Measurements from ENCODE around the gene VENTX.

The VENTX gene

DNA sequence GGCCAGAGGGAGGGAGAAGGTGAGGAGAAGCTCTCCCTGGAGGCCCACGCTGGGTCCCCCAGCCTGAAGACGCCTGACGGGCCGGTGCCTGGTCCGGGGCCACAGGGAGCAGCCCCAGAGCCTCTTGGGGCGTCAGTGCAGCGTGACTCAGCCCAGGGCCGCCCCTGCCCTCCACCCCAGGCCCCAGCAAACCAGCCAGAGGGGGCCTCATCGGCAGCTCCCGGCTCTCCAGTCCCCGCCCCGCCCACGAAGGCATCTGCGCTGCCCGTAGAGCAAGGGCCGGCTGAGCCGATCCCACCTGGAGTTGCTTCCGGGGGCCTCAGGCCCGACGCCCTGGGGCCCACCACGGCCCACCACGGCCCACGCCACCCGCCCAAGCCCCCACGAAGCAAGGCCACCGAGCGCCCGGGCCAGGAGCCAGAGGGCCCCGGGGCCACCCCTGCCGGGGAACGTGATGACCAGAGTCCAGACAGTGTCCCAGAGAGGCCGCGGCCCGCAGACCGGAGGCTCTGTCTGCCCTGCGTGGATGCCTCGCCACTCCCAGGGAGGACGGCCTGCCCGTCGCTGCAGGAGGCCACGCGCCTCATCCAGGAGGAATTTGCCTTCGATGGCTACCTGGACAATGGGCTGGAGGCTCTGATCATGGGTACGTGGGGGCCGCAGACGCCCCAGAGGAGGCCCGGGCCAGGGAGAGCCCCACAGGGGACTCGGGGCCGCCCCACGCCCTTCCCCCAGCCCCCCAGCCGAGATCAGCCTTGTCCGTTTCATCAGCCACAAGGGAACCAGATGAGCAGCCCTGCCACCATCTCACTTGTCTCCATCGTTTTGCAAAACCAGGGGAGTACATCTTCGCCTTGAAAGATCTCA lies 38.8 kb upstream of the VENTX start:
- no peak for FAIRE-seq
- TF ChIP-seq, protein P1, sequence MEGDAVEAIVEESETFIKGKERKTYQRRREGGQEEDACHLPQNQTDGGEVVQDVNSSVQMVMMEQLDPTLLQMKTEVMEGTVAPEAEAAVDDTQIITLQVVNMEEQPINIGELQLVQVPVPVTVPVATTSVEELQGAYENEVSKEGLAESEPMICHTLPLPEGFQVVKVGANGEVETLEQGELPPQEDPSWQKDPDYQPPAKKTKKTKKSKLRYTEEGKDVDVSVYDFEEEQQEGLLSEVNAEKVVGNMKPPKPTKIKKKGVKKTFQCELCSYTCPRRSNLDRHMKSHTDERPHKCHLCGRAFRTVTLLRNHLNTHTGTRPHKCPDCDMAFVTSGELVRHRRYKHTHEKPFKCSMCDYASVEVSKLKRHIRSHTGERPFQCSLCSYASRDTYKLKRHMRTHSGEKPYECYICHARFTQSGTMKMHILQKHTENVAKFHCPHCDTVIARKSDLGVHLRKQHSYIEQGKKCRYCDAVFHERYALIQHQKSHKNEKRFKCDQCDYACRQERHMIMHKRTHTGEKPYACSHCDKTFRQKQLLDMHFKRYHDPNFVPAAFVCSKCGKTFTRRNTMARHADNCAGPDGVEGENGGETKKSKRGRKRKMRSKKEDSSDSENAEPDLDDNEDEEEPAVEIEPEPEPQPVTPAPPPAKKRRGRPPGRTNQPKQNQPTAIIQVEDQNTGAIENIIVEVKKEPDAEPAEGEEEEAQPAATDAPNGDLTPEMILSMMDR (IDR thresholded peaks at IDR 0.05; ENCODE audit: insufficient read depth, missing control alignments), result no peak
- DNase-seq (ENCODE audit: insufficient read length, low spot score), result no peak

- DNase-seq (ENCODE audit: insufficient read length, low spot score) (no peak), FAIRE-seq (no peak)
- TF ChIP-seq, protein P1 (IDR thresholded peaks at IDR 0.05; ENCODE audit: insufficient read depth, missing control alignments), result no peak
Observed at GRCh38 chr10:133199488-133199885, 38.2 kb upstream of the VENTX start.

GRCh38 chr10:133199992-133200611 lies 37.6 kb upstream of the VENTX start:
- DNase-seq (ENCODE audit: insufficient read length, low spot score), result no peak
- FAIRE-seq, result no peak
- TF ChIP-seq, protein P1 (IDR thresholded peaks at IDR 0.05; ENCODE audit: insufficient read depth, missing control alignments), result no peak

DNA sequence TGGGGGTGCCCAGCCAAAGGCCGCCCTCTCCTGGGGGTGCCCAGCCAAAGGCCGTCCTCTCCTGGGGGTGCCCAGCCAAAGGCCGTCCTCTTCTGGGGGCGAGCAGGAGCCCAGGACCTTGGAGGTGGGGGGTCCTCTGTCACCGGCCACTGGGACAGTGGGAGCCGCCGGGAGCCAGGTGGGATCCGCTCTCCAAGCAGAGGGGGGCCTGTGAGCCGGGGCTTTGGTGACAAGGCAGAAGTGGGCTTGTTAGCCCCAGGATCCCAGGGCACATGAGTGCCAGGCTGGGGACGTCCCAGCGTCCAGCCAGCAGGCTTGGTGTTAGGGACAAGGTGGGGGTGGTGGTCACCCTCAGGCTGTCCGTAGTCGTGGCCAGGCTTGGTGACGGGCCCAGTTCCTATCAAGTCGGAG lies 37.0 kb upstream of the VENTX start:
- DNase-seq (ENCODE audit: insufficient read length, low spot score) (no peak), FAIRE-seq (no peak)
- TF ChIP-seq, protein P1 (IDR thresholded peaks at IDR 0.05; ENCODE audit: insufficient read depth, missing control alignments), result no peak

DNA sequence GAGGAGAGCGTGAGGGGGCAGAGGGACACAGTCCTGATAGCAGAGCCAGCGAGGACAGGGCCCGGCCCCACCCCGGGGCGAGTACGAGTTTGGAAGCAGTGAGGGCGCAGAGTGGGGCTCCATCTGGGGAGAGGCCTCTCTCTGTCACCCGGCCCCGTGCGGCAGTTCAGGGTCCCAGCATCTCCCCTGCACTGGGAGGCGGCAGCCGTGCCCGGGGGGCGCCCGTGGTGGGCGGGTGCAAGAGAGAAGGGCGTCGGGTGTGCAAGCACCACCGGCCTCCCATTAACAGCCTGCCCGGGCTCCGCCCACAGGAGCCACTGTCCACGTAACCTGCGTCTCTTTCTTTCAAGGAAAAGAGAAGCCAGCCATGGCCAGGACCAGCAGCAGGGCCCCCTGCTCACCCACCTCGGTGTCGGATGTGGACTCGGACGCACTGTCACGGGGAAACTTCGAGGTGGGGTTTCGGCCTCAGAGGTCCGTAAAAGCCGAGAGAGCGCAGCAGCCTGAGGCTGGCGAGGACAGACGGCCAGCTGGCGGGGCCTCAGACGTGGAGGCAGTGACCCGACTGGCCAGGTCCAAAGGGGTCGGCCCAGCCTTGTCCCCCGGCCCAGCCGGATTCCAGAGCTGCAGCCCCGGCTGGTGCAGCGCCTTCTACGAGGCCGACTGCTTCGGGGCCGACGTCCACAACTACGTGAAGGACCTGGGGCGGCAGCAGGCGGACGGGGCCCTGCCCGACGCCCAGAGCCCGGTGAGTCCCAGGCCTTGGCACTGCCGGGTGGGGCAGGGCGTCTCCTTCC lies 36.3 kb upstream of the VENTX start:
- FAIRE-seq (no peak), DNase-seq (ENCODE audit: insufficient read length, low spot score) (no peak)
- TF ChIP-seq, protein P1 (IDR thresholded peaks at IDR 0.05; ENCODE audit: insufficient read depth, missing control alignments), result no peak

- DNase-seq (ENCODE audit: insufficient read length, low spot score) (no peak), FAIRE-seq (no peak)
- TF ChIP-seq, protein P1 (IDR thresholded peaks at IDR 0.05; ENCODE audit: insufficient read depth, missing control alignments), result no peak
Observed at GRCh38 chr10:133201948-133202725, 35.5 kb upstream of the VENTX start.
